H1 (cell line): ENCODE data around the gene MXI1. TPM values are rescaled to one million over a fixed set of nuclear protein-coding genes. Genes with fewer than 3 reads are reported as not detected.
A peak's percentile ranks its signal among the peaks of the same experiment; 100 is the strongest.

Source experiments
- ATF3 ChIP-seq: IDR thresholded peaks from 2 replicates; pipeline ENCODE4 v1.6.1; 2011; ENCODE audit warnings: low read depth, mild to moderate bottlenecking, low read length; ENCODE audit not compliant: insufficient read depth
- BRCA1 ChIP-seq: IDR thresholded peaks from 2 replicates; pipeline ENCODE4 v1.6.1; 2012; ENCODE audit warnings: low read depth, low read length, improper control_type of control experiment
- CHD1 ChIP-seq: IDR thresholded peaks from 2 replicates; pipeline ENCODE4 v1.6.1; 2012; ENCODE audit warnings: low read depth, low read length, improper control_type of control experiment
- CTCF ChIP-seq, 3 experiments: IDR thresholded peaks; 1 replicate in 2 of 3; 2 replicates in 1 of 3; pipeline versions ENCODE4 v1.5.1 to v1.6.1; 2011; ENCODE audit warnings: low read length in 3 of 3, mild to moderate bottlenecking in 3 of 3, inconsistent platforms in 2 of 3, low read depth in 1 of 3, moderate library complexity in 1 of 3; ENCODE audit not compliant: insufficient read depth in 1 of 3; ENCODE audit errors: control extremely low read depth in 1 of 3
- EGR1 ChIP-seq: IDR thresholded peaks from 2 replicates; pipeline ENCODE4 v1.6.1; 2011; ENCODE audit warnings: low read depth, low read length, borderline replicate concordance
- EZH2 ChIP-seq: fragments of 200-600 bp; sonication (generic); IDR thresholded peaks from 2 replicates; pipeline ENCODE4 v1.7.1; 2012; ENCODE audit warnings: low read depth, mild to moderate bottlenecking, moderate library complexity, low read length, inconsistent platforms; ENCODE audit not compliant: severe bottlenecking
- GTF2F1 ChIP-seq: IDR thresholded peaks from 2 replicates; pipeline ENCODE4 v1.6.1; 2012; ENCODE audit warnings: low read depth, low read length, improper control_type of control experiment, borderline replicate concordance
- JUND ChIP-seq: IDR thresholded peaks from 2 replicates; pipeline ENCODE4 v1.6.1; 2011; ENCODE audit warnings: mild to moderate bottlenecking, improper control_type of control experiment, low read length
- KDM4A ChIP-seq: IDR thresholded peaks from one replicate; pipeline ENCODE4 v1.7.1; 2012; ENCODE audit warnings: low read depth, mild to moderate bottlenecking, moderate library complexity, low read length, inconsistent platforms; ENCODE audit not compliant: severe bottlenecking
- MAX ChIP-seq: IDR thresholded peaks from 2 replicates; pipeline ENCODE4 v1.6.1; 2012; ENCODE audit warnings: inconsistent platforms
- NRF1 ChIP-seq: IDR thresholded peaks from 2 replicates; pipeline ENCODE4 v1.6.1; 2011; ENCODE audit warnings: mild to moderate bottlenecking, low read depth, low read length, improper control_type of control experiment
- RXRA ChIP-seq: IDR thresholded peaks from 2 replicates; pipeline ENCODE4 v1.6.1; 2011; ENCODE audit warnings: low read depth, mild to moderate bottlenecking, low read length, moderate library complexity; ENCODE audit not compliant: insufficient read depth
- SAP30 ChIP-seq: fragments of 300-600 bp; sonication (generic); IDR thresholded peaks from 2 replicates; pipeline ENCODE4 v1.7.1; 2012; ENCODE audit warnings: low read length, moderate library complexity, mild to moderate bottlenecking, inconsistent platforms; ENCODE audit not compliant: insufficient read depth, insufficient replicate concordance
- SIN3A ChIP-seq, 2 experiments: IDR thresholded peaks in 1 of 2; conservative IDR thresholded peaks in 1 of 2; 2 replicates each; pipeline ENCODE4 v1.6.1; 2011 to 2012; ENCODE audit warnings: low read length in 2 of 2, improper control_type of control experiment in 1 of 2, low read depth in 1 of 2, mild to moderate bottlenecking in 1 of 2
- SIX5 ChIP-seq: IDR thresholded peaks from 2 replicates; pipeline ENCODE4 v1.6.1; 2011; ENCODE audit warnings: mild to moderate bottlenecking, low read depth, low read length
- TAF1 ChIP-seq: IDR thresholded peaks from 2 replicates; pipeline ENCODE4 v1.6.1; 2011; ENCODE audit warnings: mild to moderate bottlenecking, low read depth, low read length
- TAF7 ChIP-seq: optimal IDR thresholded peaks from 2 replicates; pipeline ENCODE3; 2011; ENCODE audit warnings: low read depth, mild to moderate bottlenecking, inconsistent platforms, low read length, moderate library complexity, borderline replicate concordance
- TBP ChIP-seq: IDR thresholded peaks from 2 replicates; pipeline ENCODE4 v1.6.1; 2011; ENCODE audit warnings: low read depth, low read length, improper control_type of control experiment
- TCF12 ChIP-seq: IDR thresholded peaks from 2 replicates; pipeline ENCODE4 v1.6.1; 2011; ENCODE audit warnings: low read depth, mild to moderate bottlenecking, low read length
- YY1 ChIP-seq: IDR thresholded peaks from 2 replicates; pipeline ENCODE4 v1.6.1; 2011; ENCODE audit warnings: low read depth, mild to moderate bottlenecking, low read length
- polyA plus RNA-seq, 7 experiments: library from polyadenylated mRNA; depleted of rRNA in 3 of 7; stranded (reverse) in 5 of 7; unstranded in 2 of 7; fragments of >200 nt in 5 of 7; fragments of 200-250 nt in 2 of 7; gene quantifications; 1 replicate in 5 of 7; 2 replicates in 1 of 7; 4 replicates in 1 of 7; pipeline versions ENCODE4 v1.2.1 to v1.2.3, GENCODE V29; 2011 to 2013; ENCODE audit warnings: missing spikeins in 2 of 7, mixed read lengths in 2 of 7
- total RNA-seq: library from RNA; stranded (reverse); fragmentation: NEBNext Ultra II Directional; extraction: Animal tissue kit (Norgen Biotek cat#: 25700); gene quantifications from 2 replicates; pipeline ENCODE4 v1.2.1, GENCODE V29; 2021

The MXI1 gene
- total and polyA plus RNA-seq, 2 of the 8 experiments (the other 6 are each of a cell fraction or from before 2014, with no cell fraction given): 5.7 to 8.8 TPM

- peak; percentile 77 for TF ChIP-seq MAX
- TF ChIP-seq EGR1: peak; percentile 80
- peak; percentile 74 for TF ChIP-seq KDM4A
- TF ChIP-seq SIX5: no peak
- peak; percentile 71 for TF ChIP-seq YY1
- TF ChIP-seq NRF1: no peak
- no peak for TF ChIP-seq ATF3
- TF ChIP-seq EZH2: no peak
- 0 out of 2 replicates have a peak, but pooled peaks have one; percentile 30 for TF ChIP-seq TCF12
- TF ChIP-seq BRCA1: peak; percentile 26; the same call in 1 of the 2 replicates
- peak; percentile 70 for TF ChIP-seq TAF1
- no peak for TF ChIP-seq SAP30
- TF ChIP-seq GTF2F1: peak; percentile 31; the same call in 1 of the 2 replicates
- TF ChIP-seq SIN3A (conservative IDR thresholded peaks at IDR 0.05 in 1 of 2, IDR thresholded peaks at IDR 0.05 in 1 of 2; ENCODE audit: low read depth in 1 of 2, low read length in 2 of 2): peak; percentile 82 to 89; a peak in 2 of 4 replicates
- no peak for TF ChIP-seq RXRA
- TF ChIP-seq TAF7: no peak
- TF ChIP-seq CTCF (IDR thresholded peaks at IDR 0.05; ENCODE audit: control extremely low read depth in 1 of 3, insufficient read depth in 1 of 3, low read depth in 1 of 3, low read length in 3 of 3): no peak
- no peak for TF ChIP-seq CHD1
- 0 out of 2 replicates have a peak, but pooled peaks have one; percentile 40 for TF ChIP-seq JUND
- peak; percentile 56 for TF ChIP-seq TBP
Observed at GRCh38 chr10:110207011-110207804, at the start of gene MXI1 (continued).
